GM19023 (cell line): ENCODE results near the gene TMEM109.

Experiments
- ATAC-seq: cut with Tn5 transposase; IDR thresholded peaks from one replicate; pipeline ENCODE4 v1.9.1; 2021; ENCODE audit warnings: mild to moderate bottlenecking, moderate library complexity; ENCODE audit not compliant: unreplicated experiment

Gene TMEM109

DNA sequence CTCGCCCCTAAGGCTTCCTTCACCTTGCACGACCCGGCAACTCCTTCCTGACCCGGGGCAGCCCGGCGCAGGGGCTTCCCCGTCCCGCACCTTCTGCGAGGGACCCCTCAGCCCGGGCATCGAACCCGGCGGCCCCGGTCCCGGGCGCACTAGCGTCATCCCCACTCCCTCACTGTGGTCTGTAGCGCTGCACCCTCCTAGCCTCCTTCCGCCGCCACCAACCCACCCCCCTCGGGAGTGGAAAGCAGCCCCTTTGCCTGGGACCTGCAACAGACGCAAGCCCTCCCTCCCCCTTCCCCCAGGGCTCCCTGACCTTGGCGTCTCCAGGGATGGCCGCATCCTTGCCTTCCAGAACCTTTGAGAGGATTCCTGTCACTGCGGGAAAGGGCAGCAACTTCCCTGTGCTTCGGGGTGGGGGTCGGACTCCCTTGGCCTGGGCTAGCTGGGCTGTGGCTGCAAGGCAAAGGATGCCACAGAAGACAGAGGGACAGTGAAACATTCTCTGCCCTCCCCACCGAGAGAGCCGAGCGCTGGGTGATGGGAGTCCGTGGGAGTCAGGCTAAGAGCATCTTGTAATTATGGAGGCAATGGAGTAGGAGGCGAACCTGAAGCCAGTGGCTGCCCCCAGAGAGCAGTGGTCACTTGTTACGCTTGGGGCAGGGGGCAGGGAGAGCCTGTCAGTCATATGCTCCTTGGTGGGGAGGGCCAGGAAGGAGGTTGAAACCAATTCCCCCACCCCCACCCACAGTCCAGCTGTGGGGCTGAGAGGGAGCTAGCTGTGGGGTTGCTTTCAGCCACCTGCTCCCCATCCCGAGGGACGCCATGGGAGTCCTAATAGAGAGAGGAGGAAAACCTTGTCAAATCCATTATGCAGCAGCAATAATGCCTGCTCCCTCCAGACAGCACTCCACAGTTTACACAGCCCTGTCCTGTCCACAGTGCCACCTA, 11.2 kb downstream of the TMEM109 start:
- no peak for ATAC-seq

GRCh38 chr11:60925868-60926267, 11.9 kb downstream of the TMEM109 start:
- no peak for ATAC-seq

GRCh38 chr11:60926500-60926899, 12.5 kb downstream of the TMEM109 start:
- ATAC-seq, result no peak

- no peak for ATAC-seq
Measured at GRCh38 chr11:60927061-60927592, 13.2 kb downstream of the TMEM109 start.

- ATAC-seq, result no peak
Measured at GRCh38 chr11:60927600-60927999, 13.6 kb downstream of the TMEM109 start.

DNA sequence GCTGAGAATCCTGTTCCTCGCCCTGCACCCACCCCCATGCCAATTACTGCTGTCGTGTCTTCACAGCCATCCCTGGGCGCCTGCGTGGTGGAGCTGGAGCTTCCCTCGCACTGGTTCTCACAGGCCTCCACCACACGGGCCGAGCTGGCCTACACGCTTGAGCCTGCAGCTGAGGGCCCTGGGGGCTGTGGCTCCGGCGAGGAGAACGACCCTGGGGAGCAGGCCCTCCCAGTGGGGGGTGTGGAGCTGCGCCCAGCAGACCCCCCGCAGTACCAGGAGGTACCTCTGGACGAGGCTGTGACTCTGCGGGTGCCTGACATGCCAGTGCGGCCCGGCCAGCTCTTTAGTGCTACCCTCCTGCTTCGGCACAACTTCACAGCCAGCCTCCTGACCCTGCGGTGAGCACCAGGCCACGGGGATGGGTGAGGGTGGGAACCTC, 14.6 kb downstream of the TMEM109 start:
- ATAC-seq, result no peak

DNA sequence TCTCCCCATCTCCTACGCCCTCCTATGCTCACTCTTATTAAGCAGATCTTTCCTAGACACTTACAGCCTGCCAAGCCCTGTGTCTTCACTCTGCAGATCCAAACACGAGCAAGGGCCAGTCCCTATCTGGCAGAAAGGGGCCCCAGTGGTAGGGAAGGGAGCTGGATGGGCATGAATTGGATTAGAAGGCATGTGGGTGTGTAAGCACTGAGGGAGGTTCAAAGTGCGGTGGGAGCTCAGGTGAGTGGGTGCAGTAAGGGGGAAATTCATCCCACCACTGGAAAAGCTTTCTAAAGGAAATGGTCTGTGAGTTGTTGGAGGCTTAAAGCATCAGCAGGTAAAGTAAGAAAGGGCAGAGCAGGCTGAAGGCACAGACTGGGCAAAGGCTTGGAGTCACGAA, 15.8 kb downstream of the TMEM109 start:
- ATAC-seq, result no peak

DNA sequence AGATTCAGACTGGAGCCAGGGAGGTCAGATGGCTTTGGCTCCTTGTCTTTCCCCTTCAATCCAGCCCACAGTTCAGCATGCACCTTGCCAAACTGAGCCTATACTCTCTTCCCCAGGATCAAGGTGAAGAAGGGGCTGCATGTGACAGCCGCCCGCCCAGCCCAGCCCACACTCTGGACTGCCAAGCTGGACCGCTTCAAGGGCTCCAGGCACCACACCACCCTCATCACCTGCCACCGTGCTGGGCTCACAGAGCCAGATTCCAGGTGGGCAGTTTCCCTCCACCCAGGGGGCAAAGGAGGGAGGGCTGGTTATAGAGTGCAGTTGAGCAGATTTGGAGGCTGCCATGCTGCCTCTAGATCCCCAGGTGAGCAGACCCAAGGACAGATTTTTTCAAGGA, 16.4 kb downstream of the TMEM109 start:
- no peak for ATAC-seq

GRCh38 chr11:60931917-60932316, 18.0 kb downstream of the TMEM109 start:
- no peak for ATAC-seq

- ATAC-seq, result no peak
Measured at GRCh38 chr11:60932605-60933356, 18.8 kb downstream of the TMEM109 start.

- no peak for ATAC-seq
Measured at GRCh38 chr11:60933416-60934123, 19.6 kb downstream of the TMEM109 start.

- ATAC-seq, result no peak
Measured at GRCh38 chr11:60934124-60934789, 20.3 kb downstream of the TMEM109 start.

GRCh38 chr11:60934790-60935605, 21.0 kb downstream of the TMEM109 start:
- ATAC-seq, result no peak

- no peak for ATAC-seq
Measured at GRCh38 chr11:60935676-60936442, 21.9 kb downstream of the TMEM109 start.

DNA sequence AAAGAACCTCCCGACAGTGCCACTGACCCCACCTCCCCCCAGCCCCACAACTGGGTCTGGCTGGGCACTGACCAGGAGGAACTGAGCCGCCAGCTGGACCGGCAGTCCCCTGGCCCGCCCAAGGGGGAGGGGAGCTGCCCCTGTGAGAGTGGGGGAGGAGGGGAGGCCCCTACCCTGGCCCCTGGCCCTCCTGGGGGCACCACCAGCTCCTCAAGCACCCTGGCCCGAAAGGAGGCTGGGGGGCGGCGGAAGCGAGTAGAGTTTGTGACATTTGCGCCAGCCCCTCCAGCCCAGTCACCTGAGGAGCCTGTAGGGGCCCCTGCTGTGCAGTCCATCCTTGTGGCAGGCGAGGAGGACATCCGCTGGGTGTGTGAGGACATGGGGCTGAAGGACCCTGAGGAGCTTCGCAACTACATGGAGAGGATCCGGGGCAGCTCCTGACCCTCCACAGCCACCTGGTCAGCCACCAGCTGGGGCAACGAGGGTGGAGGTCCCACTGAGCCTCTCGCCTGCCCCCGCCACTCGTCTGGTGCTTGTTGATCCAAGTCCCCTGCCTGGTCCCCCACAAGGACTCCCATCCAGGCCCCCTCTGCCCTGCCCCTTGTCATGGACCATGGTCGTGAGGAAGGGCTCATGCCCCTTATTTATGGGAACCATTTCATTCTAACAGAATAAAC, 22.6 kb downstream of the TMEM109 start:
- ATAC-seq, result no peak

GRCh38 chr11:60937144-60937527, 23.2 kb downstream of the TMEM109 start:
- ATAC-seq, result no peak

DNA sequence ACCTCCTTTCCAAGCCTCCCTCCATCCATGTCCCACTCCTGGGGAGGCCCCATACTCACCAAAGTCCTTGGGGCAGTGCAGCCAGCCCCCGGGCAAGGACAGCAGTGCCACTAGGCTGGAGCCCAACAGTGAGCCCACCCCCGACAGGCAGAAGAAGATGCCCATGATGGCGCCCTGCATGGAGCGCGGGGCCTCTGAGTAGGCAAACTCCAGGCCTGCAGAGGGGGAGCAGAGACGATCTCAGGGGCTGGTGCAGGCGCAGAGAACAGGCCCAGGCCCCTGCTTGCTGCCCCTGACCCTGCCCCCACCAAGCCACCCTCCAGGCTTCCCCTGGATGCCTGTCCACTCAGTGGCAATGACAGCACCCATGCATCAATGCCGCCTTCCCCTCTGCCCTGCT, 23.9 kb downstream of the TMEM109 start:
- ATAC-seq, result no peak

DNA sequence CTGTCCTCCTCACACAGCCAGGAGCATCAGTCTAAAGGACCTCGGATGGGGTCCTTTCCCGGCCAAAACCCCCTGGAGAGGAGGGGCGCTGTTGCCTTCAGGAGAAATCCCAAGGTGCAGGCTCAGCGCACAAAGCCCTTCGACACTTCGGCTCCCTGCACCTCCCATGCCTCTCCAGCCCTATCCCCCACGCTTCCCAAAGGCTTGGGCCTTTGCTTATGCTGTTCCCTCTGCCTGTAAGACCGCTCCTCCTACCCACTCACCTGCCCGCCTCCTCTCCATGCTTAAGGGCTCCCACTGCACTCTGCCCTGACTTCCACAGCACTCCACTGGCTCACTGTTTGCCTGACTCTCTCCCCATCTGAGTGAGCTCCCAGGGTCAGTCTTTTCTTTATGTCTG, 24.5 kb downstream of the TMEM109 start:
- no peak for ATAC-seq
